GM12891 (cell line): ENCODE measurements around the gene TSPO.

Source experiments
- DNase-seq: peaks from one replicate; pipeline ENCODE4 v3.0.0; 2011; ENCODE audit warnings: low spot score; ENCODE audit not compliant: insufficient read length
- FAIRE-seq: peaks from 2 replicates; lab custom pipeline; 2011; peaks lifted over from hg19 to GRCh38; lab: Jason Lieb, UNC
- PAX5 ChIP-seq: IDR thresholded peaks from 2 replicates; pipeline ENCODE4 v1.6.1; 2011; ENCODE audit warnings: low read length, moderate library complexity, mild to moderate bottlenecking; ENCODE audit not compliant: insufficient read depth, severe bottlenecking
- POLR2A ChIP-seq: IDR thresholded peaks from 2 replicates; pipeline ENCODE4 v1.6.1; 2011; ENCODE audit warnings: low read depth, low read length, control low read depth
- POLR2AphosphoS5 ChIP-seq: IDR thresholded peaks from 2 replicates; pipeline ENCODE4 v1.6.1; 2011; ENCODE audit warnings: low read depth, low read length, control low read depth
- POU2F2 ChIP-seq: IDR thresholded peaks from 2 replicates; pipeline ENCODE4 v1.6.1; 2011; ENCODE audit warnings: low read depth, mild to moderate bottlenecking, control low read depth, low read length, moderate library complexity
- SPI1 ChIP-seq: IDR thresholded peaks from 2 replicates; pipeline ENCODE4 v1.6.1; 2011; ENCODE audit warnings: low read depth, low read length, control low read depth
- TAF1 ChIP-seq: IDR thresholded peaks from 2 replicates; pipeline ENCODE4 v1.6.1; 2011; ENCODE audit warnings: low read depth, low read length, control low read depth

Gene TSPO

DNA sequence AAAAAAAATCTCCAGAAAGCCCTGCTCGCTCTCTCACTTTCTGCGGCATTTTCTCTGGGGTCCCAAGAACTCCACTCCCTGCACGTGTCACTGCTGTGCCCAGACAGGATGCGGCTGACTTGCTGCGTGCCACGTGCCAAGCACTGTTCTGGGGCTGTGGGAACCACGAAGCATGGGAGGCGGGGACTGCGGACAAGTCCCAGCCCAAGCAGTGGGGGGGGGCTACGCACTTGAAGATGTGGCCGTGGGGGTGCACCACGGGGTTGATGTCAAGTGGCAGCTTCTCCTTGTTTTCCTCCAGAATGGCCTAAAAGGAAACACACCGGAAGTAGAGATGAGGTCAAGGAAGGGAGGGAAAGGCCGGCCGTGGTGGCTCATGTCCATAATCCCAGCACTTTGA is 24.7 kb downstream of the TSPO start:
- TF ChIP-seq TAF1 (no peak), POU2F2 (no peak), POLR2A (no peak), PAX5 (no peak), POLR2AphosphoS5 (no peak), SPI1 (no peak)
- DNase-seq (no peak), FAIRE-seq (no peak)

DNA sequence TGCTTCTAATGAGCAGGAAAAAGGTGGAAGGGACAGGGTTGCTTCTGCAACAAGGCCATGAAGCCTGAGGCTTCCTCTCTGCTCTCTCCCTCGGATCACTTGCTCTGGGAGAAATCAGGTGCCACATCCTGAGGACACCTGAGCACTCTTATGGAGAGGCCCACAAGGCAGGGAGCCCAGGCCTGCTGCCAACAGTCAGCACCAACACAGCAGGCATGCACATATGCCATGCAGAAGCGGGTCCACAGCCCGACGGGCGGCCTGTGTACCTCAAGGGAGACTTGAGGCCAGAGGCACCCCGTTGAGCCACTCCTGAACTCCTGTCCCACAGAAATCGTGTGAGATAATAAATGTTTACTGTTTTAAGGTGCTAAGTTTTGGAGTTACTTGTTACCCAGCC is 26.1 kb downstream of the TSPO start:
- no peak for DNase-seq
- TF ChIP-seq SPI1, result no peak
- TF ChIP-seq POLR2AphosphoS5, result no peak
- TF ChIP-seq POU2F2, result no peak
- no peak for TF ChIP-seq POLR2A
- FAIRE-seq, result no peak

DNA sequence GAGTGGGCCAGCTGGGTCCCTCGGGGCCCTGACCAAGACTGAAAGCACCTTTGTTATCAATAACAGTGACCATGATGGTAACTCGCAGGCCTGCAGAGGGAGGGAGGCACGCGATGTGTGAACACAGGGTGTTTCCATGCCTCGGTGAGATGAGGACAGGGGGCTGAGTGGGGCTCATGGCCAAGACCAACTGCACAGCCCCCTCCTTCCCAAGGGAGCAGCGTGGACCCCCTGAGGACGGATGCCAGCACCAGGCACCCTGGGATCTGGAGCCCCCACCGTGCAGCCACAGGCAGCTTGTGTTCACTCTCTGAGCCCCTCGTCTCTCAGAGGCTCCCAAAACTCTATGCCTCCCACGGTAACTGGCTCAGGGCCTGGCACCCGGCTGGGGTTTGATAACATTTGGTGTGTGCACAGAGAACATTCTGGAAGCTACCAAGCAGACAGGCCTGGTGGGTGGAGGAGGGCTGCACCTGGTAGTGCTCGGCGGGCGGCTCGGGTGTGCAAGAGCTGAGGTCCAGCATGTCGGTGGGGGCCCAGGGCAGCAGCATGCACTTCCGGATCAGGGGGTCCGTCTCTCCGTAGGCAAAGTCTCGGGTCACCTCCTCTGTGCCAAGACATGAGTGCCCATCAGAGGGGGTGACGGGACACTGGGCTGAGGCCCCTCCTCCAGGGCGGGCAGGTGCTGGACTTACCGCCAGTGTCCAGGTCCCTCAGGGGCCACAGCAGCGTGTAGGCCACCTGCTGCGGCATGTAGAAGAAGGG is 28.0 kb downstream of the TSPO start:
- TF ChIP-seq TAF1 (no peak), PAX5 (no peak), POU2F2 (no peak), SPI1 (no peak), POLR2A (no peak), POLR2AphosphoS5 (no peak)
- FAIRE-seq, result no peak
- no peak for DNase-seq

DNA sequence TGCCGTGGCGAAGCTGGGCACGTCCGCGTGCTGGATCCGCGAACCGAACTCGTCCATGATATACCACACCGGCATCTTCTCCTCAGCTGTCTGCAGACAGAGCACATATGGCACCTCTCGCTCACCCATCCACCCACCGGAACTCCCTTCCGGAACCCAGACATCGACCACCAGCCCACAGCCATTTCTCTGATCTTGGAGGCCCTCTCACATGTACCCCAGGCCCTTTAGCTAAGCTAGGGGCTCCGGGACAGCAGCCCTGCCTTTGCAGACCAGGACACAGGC is 28.5 kb downstream of the TSPO start:
- FAIRE-seq, result no peak
- no peak for DNase-seq
- TF ChIP-seq POU2F2 (no peak), TAF1 (no peak), SPI1 (no peak), POLR2A (no peak), POLR2AphosphoS5 (no peak), PAX5 (no peak)

DNA sequence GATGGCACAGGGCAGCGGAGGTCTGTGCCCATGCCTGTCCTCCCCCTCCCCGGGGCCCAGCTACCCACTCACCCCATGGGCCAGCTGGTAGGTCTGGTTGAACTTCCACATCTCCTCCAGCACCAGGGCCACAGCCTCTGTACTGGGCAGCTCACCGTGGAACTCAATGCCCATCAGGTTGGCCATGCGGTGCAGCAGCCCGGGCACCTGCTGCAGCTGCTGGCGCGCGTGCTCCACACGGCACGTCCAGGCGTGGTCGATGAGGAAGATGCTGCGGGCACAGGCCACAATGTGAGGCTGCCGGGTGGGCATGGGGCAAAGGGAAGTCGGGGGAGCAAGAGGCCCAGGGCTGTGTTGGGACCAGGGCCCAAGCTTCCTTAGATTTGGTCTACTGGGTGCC is 29.3 kb downstream of the TSPO start:
- DNase-seq (no peak), FAIRE-seq (no peak)
- TF ChIP-seq POLR2A (no peak), POU2F2 (no peak), PAX5 (no peak), SPI1 (no peak), POLR2AphosphoS5 (no peak), TAF1 (no peak)

DNA sequence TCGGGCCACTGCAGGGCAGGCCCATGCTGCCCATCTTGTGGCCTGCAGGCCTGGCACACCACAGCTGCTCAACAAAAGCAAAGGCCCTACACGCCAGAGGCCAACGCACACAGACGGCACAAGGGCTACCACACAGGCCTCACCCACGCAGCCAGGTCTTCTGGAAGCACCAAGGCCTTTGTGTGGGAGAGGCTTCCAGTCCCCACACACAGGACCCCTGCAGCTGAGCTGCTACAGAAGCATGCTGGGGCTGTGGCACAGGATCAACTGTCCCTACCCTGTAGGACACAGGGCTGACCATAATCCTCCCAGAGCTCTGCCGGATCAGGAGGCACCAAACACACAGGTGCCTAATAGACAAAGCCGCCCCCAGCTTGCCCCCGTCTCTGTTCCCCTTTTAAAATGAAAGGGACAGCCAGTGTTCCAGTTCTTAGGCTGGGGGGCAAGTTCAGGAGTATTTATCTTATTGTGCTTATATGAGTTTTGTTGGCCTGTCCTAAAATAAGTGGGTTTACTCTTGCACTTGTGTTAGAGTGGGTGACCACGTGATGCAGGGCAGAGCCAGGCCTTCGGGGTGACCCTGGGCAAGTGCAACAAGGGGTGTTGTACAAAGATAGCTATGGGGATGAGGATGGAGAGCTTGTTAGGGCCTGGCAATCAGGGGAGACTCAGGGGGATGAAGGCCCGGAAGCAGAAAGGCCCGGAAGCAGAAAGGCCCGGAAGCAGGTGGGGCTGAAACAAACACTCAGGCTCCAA is 30.1 kb downstream of the TSPO start:
- DNase-seq (no peak), FAIRE-seq (no peak)
- no peak for TF ChIP-seq POU2F2

DNA sequence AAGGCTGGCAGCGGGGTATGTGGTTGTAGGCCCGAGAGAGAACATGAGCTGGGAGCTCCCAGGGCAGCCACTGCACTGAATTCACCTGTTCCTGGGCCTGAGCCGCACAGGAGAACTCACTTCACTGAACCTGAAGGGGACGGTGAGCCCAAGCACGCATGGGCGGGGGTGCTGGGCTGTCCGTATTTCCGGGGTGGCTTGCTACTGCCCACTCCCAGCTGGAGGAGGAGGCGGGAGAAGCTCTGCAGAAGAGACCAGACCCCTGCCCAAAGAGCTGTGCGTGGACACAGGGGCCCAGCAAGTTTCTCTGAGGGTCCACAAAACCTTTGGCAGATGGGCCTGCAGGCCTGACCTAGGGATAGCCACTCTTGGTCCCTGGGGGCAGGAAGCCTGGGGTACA is 30.8 kb downstream of the TSPO start:
- no peak for DNase-seq
- FAIRE-seq, result no peak
- no peak for TF ChIP-seq SPI1

DNA sequence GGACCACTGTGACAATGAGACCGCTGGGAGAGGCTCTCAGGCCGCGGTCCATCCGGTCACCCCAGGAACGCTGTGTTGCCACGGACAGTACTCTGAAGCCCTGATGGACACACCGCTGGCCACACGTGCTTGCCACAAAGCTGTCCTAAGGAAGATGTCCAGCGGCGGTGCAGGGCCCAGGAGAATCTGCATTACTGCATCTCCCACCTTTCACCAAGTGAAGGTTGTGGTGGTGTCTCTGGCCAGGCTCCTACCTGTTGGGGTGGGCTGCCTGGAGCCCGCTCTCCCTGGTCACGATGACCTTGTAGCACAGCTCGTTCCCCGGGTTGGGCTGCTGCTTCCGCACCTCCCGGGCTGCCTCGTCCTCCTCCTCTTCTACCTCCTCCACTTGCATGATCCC is 31.4 kb downstream of the TSPO start:
- DNase-seq, result no peak
- FAIRE-seq, result no peak
- TF ChIP-seq TAF1 (no peak), POLR2AphosphoS5 (no peak), POLR2A (no peak), SPI1 (no peak), POU2F2 (no peak), PAX5 (no peak)

DNA sequence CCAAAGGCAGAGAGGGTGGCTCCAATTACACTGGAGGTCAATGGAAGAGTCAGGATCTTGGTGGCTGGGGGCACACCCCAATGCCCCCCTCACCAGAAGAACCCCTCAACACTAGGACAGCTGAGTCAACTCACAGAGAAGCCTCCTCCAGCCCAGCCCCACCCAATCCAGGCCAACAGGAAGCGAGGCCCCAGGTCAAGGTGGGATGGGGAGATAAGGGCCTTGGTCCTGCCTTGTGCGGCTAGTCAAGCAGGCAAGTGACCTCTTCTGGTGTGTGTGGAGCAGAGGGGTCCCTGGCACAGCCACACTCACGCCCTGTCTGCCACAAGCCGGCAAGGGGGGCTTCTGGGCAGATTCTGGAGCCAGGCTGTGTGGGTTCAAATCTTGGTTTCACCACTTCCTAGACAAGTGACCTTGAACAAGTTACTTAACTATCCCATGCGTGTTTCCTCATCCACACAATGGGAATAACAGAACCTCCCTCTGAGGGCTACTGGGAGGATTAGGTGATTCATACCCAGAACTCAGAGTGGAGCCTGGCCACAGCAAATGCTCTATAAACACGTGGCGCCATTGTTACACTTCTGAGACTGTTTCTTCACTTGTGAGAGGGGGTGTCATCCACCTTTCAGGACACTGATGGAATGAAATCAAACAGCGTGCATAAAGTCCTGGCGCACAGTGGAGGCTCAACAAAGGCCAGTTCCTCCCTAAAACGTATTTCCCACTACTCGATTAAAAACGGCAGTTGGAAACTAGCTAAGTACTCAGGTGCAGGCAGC is 32.3 kb downstream of the TSPO start:
- no peak for DNase-seq
- peak; percentile 20 for FAIRE-seq
- TF ChIP-seq SPI1 (no peak), PAX5 (no peak), POLR2AphosphoS5 (no peak), TAF1 (no peak), POLR2A (no peak), POU2F2 (no peak)

DNA sequence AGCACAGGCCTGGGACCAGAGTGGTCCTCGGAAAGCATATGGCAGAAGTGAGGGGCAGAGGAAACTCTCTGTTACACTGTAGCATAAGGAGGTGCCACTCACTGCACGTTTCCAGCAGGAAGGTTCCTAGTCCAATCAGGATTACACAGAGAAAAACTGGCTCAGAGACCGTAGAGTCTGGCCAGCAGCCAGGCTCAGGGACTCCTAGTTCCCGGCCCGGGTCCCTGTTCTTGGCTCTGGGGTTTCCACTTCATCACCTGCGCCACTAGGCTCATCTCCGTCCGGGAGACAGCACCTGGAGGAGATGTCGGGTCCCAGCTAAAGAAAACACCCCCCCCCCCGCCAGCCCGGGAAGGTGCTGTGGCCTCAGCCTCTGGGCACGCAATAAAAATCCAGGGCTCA is 34.5 kb downstream of the TSPO start:
- TF ChIP-seq SPI1, result no peak
- FAIRE-seq, result peak; percentile 38
- DNase-seq, result no peak
